AG09309 (cell line): ENCODE measurements around the gene CMPK2.

Source experiments
- DNase-seq: peaks from one replicate; pipeline ENCODE4 v3.0.0-alpha.2; 2010; ENCODE audit warnings: low read depth
- H3K4me3 ChIP-seq: 2 replicates; pipeline ENCODE4 v1.5.1; 2011; ENCODE audit warnings: mild to moderate bottlenecking, low read depth, low read length, moderate library complexity; ENCODE audit not compliant: control insufficient read depth
- CTCF ChIP-seq: IDR thresholded peaks from 2 replicates; pipeline ENCODE4 v1.5.1; 2011; ENCODE audit warnings: mild to moderate bottlenecking, low read depth, low read length, inconsistent platforms; ENCODE audit not compliant: insufficient read depth, control insufficient read depth; ENCODE audit errors: missing control alignments

CMPK2 gene

GRCh38 chr2:6856548-6856920 lies 9.2 kb downstream of the CMPK2 start:
- no peak overlapping the region for H3K4me3 ChIP-seq
- no peak for DNase-seq
- no peak for TF ChIP-seq CTCF

GRCh38 chr2:6855860-6856547 lies 9.7 kb downstream of the CMPK2 start:
- H3K4me3 ChIP-seq, result no peak overlapping the region
- no peak for DNase-seq
- TF ChIP-seq CTCF, result no peak

GRCh38 chr2:6854416-6854815 lies 11.3 kb downstream of the CMPK2 start:
- DNase-seq, result no peak
- no peak for TF ChIP-seq CTCF
- no peak overlapping the region for H3K4me3 ChIP-seq

- DNase-seq, result no peak
- no peak for TF ChIP-seq CTCF
- no peak overlapping the region for H3K4me3 ChIP-seq
These were observed 13.5 kb downstream of the CMPK2 start for GRCh38 chr2:6852195-6852594.

GRCh38 chr2:6846967-6847681 lies 18.6 kb downstream of the CMPK2 start:
- no peak for DNase-seq
- TF ChIP-seq CTCF, result no peak
- no peak overlapping the region for H3K4me3 ChIP-seq

- H3K4me3 ChIP-seq, result no peak overlapping the region
- DNase-seq, result no peak
- TF ChIP-seq CTCF, result no peak
These were observed 19.2 kb downstream of the CMPK2 start for GRCh38 chr2:6846540-6846939.
